ENCODE measurements around the gene SEC14L2.
"Not testable (repeated sequence)": the region's sequence is repeated elsewhere in the genome, so short reads cannot be mapped to it uniquely, and the experiment has no call there.

Gene SEC14L2

GRCh38 chr22:30439226-30439625 is 42.4 kb downstream of the SEC14L2 start:
- no peak for TF ChIP-seq CTCF (IDR thresholded peaks at IDR 0.05; ENCODE audit: low read depth, low read length, missing control alignments)
- no peak for DNase-seq (ENCODE audit: extremely low read depth, low read depth)
- no peak overlapping the region for H3K4me3 ChIP-seq (replicated peaks; ENCODE audit: low read depth, low read length)

- no peak for DNase-seq (ENCODE audit: extremely low read depth, low read depth)
- TF ChIP-seq CTCF (IDR thresholded peaks at IDR 0.05; ENCODE audit: low read depth, low read length, missing control alignments) = no peak
- no peak overlapping the region for H3K4me3 ChIP-seq (replicated peaks; ENCODE audit: low read depth, low read length)
Measured at GRCh38 chr22:30439836-30440235, 43.0 kb downstream of the SEC14L2 start.

GRCh38 chr22:30441088-30441487 is 44.3 kb downstream of the SEC14L2 start:
- TF ChIP-seq CTCF (IDR thresholded peaks at IDR 0.05; ENCODE audit: low read depth, low read length, missing control alignments) = no peak
- DNase-seq (ENCODE audit: extremely low read depth, low read depth) = no peak

GRCh38 chr22:30444632-30445437 is 48.0 kb downstream of the SEC14L2 start:
- peak; percentile 75 for TF ChIP-seq CTCF (IDR thresholded peaks at IDR 0.05; ENCODE audit: low read depth, low read length, missing control alignments)
- DNase-seq (ENCODE audit: extremely low read depth, low read depth) = no peak
- no peak overlapping the region for H3K4me3 ChIP-seq (replicated peaks; ENCODE audit: low read depth, low read length)

More at GRCh38 chr22:30441088-30441487, 44.3 kb downstream of the SEC14L2 start:
- no peak overlapping the region for H3K4me3 ChIP-seq (replicated peaks; ENCODE audit: low read depth, low read length)

- no peak for DNase-seq (ENCODE audit: extremely low read depth, low read depth)
- no peak for TF ChIP-seq CTCF (IDR thresholded peaks at IDR 0.05; ENCODE audit: low read depth, low read length, missing control alignments)
- H3K4me3 ChIP-seq (replicated peaks; ENCODE audit: low read depth, low read length) = no peak overlapping the region
Measured at GRCh38 chr22:30445438-30446145, 48.8 kb downstream of the SEC14L2 start.

- DNase-seq (ENCODE audit: extremely low read depth, low read depth) = no peak
- TF ChIP-seq CTCF (IDR thresholded peaks at IDR 0.05; ENCODE audit: low read depth, low read length, missing control alignments) = no peak
- H3K4me3 ChIP-seq (replicated peaks; ENCODE audit: low read depth, low read length) = no peak overlapping the region
Measured at GRCh38 chr22:30447656-30448055, 50.8 kb downstream of the SEC14L2 start.

GRCh38 chr22:30451488-30451887 is 54.7 kb downstream of the SEC14L2 start:
- DNase-seq (ENCODE audit: extremely low read depth, low read depth); H3K4me3 ChIP-seq (replicated peaks; ENCODE audit: low read depth, low read length): not testable (repeated sequence)

Measured in HFF-Myc (cell line).